ENCODE data around the gene CCSER1. TPM values are rescaled to one million over a fixed set of nuclear protein-coding genes. Genes with fewer than 3 reads are reported as not detected.

The CCSER1 gene
- total and polyA plus RNA-seq, 2 donors (not counting 1 experiment from before 2014, with no cell fraction given), result under 0.01 TPM; not detected in 1

- Histone ChIP-seq H3K4me1 (ENCODE audit: control insufficient read depth, extremely low read depth, insufficient read depth, low read length) (no peaks in the 10 kb centered on the region), H2AFZ (ENCODE audit: low read length) (no peak overlapping the region), H3K9me3 (ENCODE audit: control insufficient read depth, insufficient read depth, low read depth, low read length) (no peaks in the 10 kb centered on the region), H3K27me3 (ENCODE audit: control insufficient read depth, insufficient read depth, low read length) (no peaks in the 10 kb centered on the region), H3K4me3 (replicated peaks in 1 of 4; ENCODE audit: control extremely low read depth in 1 of 4, insufficient read depth in 1 of 4, low read depth in 3 of 4, low read length in 4 of 4) (no peak overlapping the region), H3K79me2 (ENCODE audit: control insufficient read depth, insufficient read depth, low read length) (no peaks in the 10 kb centered on the region), H4K20me1 (ENCODE audit: control insufficient read depth, extremely low read depth, insufficient read depth, low read length) (no peaks in the 10 kb centered on the region), H3K4me2 (ENCODE audit: extremely low read depth, insufficient read depth, low read length) (no peak overlapping the region), H3K27ac (ENCODE audit: insufficient read depth, low read length) (no peak overlapping the region), H3K36me3 (ENCODE audit: control insufficient read depth, insufficient read depth, low read length) (no peaks in the 10 kb centered on the region), H3K9ac (ENCODE audit: insufficient read depth, low read length) (no peak overlapping the region)
- no peak for DNase-seq (ENCODE audit: low read depth in 2 of 2)
- TF ChIP-seq CTCF (conservative IDR thresholded peaks at IDR 0.05 in 1 of 2, IDR thresholded peaks at IDR 0.05 in 1 of 2; ENCODE audit: low read depth in 1 of 2, low read length in 2 of 2), result no peak
- TF ChIP-seq EZH2 (IDR thresholded peaks at IDR 0.05; ENCODE audit: low read length, missing control alignments), result no peak
Observed at GRCh38 chr4:91285487-91285886, 1158.3 kb downstream of the CCSER1 start.

- Histone ChIP-seq H3K4me1 (ENCODE audit: control insufficient read depth, extremely low read depth, insufficient read depth, low read length) (no peaks in the 10 kb centered on the region), H3K9me3 (ENCODE audit: control insufficient read depth, insufficient read depth, low read depth, low read length) (no peaks in the 10 kb centered on the region), H3K4me2 (ENCODE audit: extremely low read depth, insufficient read depth, low read length) (no peak overlapping the region), H4K20me1 (ENCODE audit: control insufficient read depth, extremely low read depth, insufficient read depth, low read length) (no peaks in the 10 kb centered on the region), H2AFZ (ENCODE audit: low read length) (no peak overlapping the region), H3K4me3 (replicated peaks in 1 of 4; ENCODE audit: control extremely low read depth in 1 of 4, insufficient read depth in 1 of 4, low read depth in 3 of 4, low read length in 4 of 4) (no peak overlapping the region), H3K27ac (ENCODE audit: insufficient read depth, low read length) (no peak overlapping the region), H3K9ac (ENCODE audit: insufficient read depth, low read length) (no peak overlapping the region), H3K79me2 (ENCODE audit: control insufficient read depth, insufficient read depth, low read length) (no peaks in the 10 kb centered on the region), H3K27me3 (ENCODE audit: control insufficient read depth, insufficient read depth, low read length) (no peaks in the 10 kb centered on the region), H3K36me3 (ENCODE audit: control insufficient read depth, insufficient read depth, low read length) (no peaks in the 10 kb centered on the region)
- DNase-seq (ENCODE audit: low read depth in 2 of 2), result no peak
- TF ChIP-seq EZH2 (IDR thresholded peaks at IDR 0.05; ENCODE audit: low read length, missing control alignments) (no peak), CTCF (conservative IDR thresholded peaks at IDR 0.05 in 1 of 2, IDR thresholded peaks at IDR 0.05 in 1 of 2; ENCODE audit: low read depth in 1 of 2, low read length in 2 of 2) (no peak)
Observed at GRCh38 chr4:91288702-91289311, 1161.6 kb downstream of the CCSER1 start.

GRCh38 chr4:91298156-91298700, 1171.0 kb downstream of the CCSER1 start:
- Histone ChIP-seq H3K9me3 (ENCODE audit: control insufficient read depth, insufficient read depth, low read depth, low read length) (no peaks in the 10 kb centered on the region), H4K20me1 (ENCODE audit: control insufficient read depth, extremely low read depth, insufficient read depth, low read length) (no peaks in the 10 kb centered on the region), H2AFZ (ENCODE audit: low read length) (no peak overlapping the region), H3K4me3 (replicated peaks in 1 of 4; ENCODE audit: control extremely low read depth in 1 of 4, insufficient read depth in 1 of 4, low read depth in 3 of 4, low read length in 4 of 4) (no peak overlapping the region), H3K36me3 (ENCODE audit: control insufficient read depth, insufficient read depth, low read length) (no peaks in the 10 kb centered on the region), H3K79me2 (ENCODE audit: control insufficient read depth, insufficient read depth, low read length) (no peaks in the 10 kb centered on the region), H3K4me1 (ENCODE audit: control insufficient read depth, extremely low read depth, insufficient read depth, low read length) (no peaks in the 10 kb centered on the region), H3K27ac (ENCODE audit: insufficient read depth, low read length) (no peak overlapping the region), H3K4me2 (ENCODE audit: extremely low read depth, insufficient read depth, low read length) (no peak overlapping the region), H3K9ac (ENCODE audit: insufficient read depth, low read length) (no peak overlapping the region), H3K27me3 (ENCODE audit: control insufficient read depth, insufficient read depth, low read length) (no peaks in the 10 kb centered on the region)
- no peak for DNase-seq (ENCODE audit: low read depth in 2 of 2)
- TF ChIP-seq CTCF (conservative IDR thresholded peaks at IDR 0.05 in 1 of 2, IDR thresholded peaks at IDR 0.05 in 1 of 2; ENCODE audit: low read depth in 1 of 2, low read length in 2 of 2) (no peak), EZH2 (IDR thresholded peaks at IDR 0.05; ENCODE audit: low read length, missing control alignments) (no peak)

All from fibroblast of lung (primary cell).